Measurements from ENCODE around the gene U2AF2.

Gene U2AF2

GRCh38 chr19:55623130-55623529 is 31.7 kb upstream of the U2AF2 start:
- no peaks in the 10 kb centered on the region for H3K27me3 ChIP-seq (replicated peaks; ENCODE audit: control insufficient read depth, insufficient read depth, low read length)
- no peak for DNase-seq (ENCODE audit: extremely low read depth, insufficient read length)
- no peak for TF ChIP-seq CTCF (IDR thresholded peaks at IDR 0.05; ENCODE audit: insufficient read depth, low read length, poor library complexity, severe bottlenecking)
- H3K4me3 ChIP-seq (replicated peaks; ENCODE audit: low read depth, low read length), result no peak overlapping the region
- no peaks in the 10 kb centered on the region; the same call in 1 of the 2 replicates for H3K36me3 ChIP-seq (ENCODE audit: control insufficient read depth, insufficient read depth, low read length)

GRCh38 chr19:55623561-55623960 is 31.3 kb upstream of the U2AF2 start:
- TF ChIP-seq CTCF (IDR thresholded peaks at IDR 0.05; ENCODE audit: insufficient read depth, low read length, poor library complexity, severe bottlenecking), result no peak
- no peak for DNase-seq (ENCODE audit: extremely low read depth, insufficient read length)
- Histone ChIP-seq H3K36me3 (ENCODE audit: control insufficient read depth, insufficient read depth, low read length) (no peaks in the 10 kb centered on the region; the same call in 1 of the 2 replicates), H3K27me3 (replicated peaks; ENCODE audit: control insufficient read depth, insufficient read depth, low read length) (no peaks in the 10 kb centered on the region), H3K4me3 (replicated peaks; ENCODE audit: low read depth, low read length) (no peak overlapping the region)

GRCh38 chr19:55624109-55625003 is 30.5 kb upstream of the U2AF2 start, which contains the start of gene ZNF784:
ZNF784 (minus strand) TSS chr19:55624566; CDS start chr19:55624561, 5 bp downstream.
- TF ChIP-seq CTCF (IDR thresholded peaks at IDR 0.05; ENCODE audit: insufficient read depth, low read length, poor library complexity, severe bottlenecking), result no peak
- peak within 1 kb of the TSS; percentile 79 for H3K4me3 ChIP-seq (replicated peaks; ENCODE audit: low read depth, low read length)
- no peaks in the 10 kb centered on the region for H3K27me3 ChIP-seq (replicated peaks; ENCODE audit: control insufficient read depth, insufficient read depth, low read length)
- DNase-seq (ENCODE audit: extremely low read depth, insufficient read length), result peak; percentile 88
- no peaks in the 10 kb centered on the region; the same call in 1 of the 2 replicates for H3K36me3 ChIP-seq (ENCODE audit: control insufficient read depth, insufficient read depth, low read length)

GRCh38 chr19:55625004-55625326 is 29.9 kb upstream of the U2AF2 start:
- Histone ChIP-seq H3K4me3 (replicated peaks; ENCODE audit: low read depth, low read length) (peak overlapping the region; percentile 79), H3K36me3 (ENCODE audit: control insufficient read depth, insufficient read depth, low read length) (no peaks in the 10 kb centered on the region; the same call in 1 of the 2 replicates), H3K27me3 (replicated peaks; ENCODE audit: control insufficient read depth, insufficient read depth, low read length) (no peaks in the 10 kb centered on the region)
- DNase-seq (ENCODE audit: extremely low read depth, insufficient read length), result no peak
- TF ChIP-seq CTCF (IDR thresholded peaks at IDR 0.05; ENCODE audit: insufficient read depth, low read length, poor library complexity, severe bottlenecking), result no peak

GRCh38 chr19:55626350-55626749 is 28.5 kb upstream of the U2AF2 start:
- no peaks in the 10 kb centered on the region; the same call in 1 of the 2 replicates for H3K36me3 ChIP-seq (ENCODE audit: control insufficient read depth, insufficient read depth, low read length)
- H3K27me3 ChIP-seq (replicated peaks; ENCODE audit: control insufficient read depth, insufficient read depth, low read length), result no peaks in the 10 kb centered on the region
- no peak overlapping the region for H3K4me3 ChIP-seq (replicated peaks; ENCODE audit: low read depth, low read length)
- no peak for TF ChIP-seq CTCF (IDR thresholded peaks at IDR 0.05; ENCODE audit: insufficient read depth, low read length, poor library complexity, severe bottlenecking)
- no peak for DNase-seq (ENCODE audit: extremely low read depth, insufficient read length)
